NCI-H446 (cell line): ENCODE results near the gene OLIG3.

Experiments
- DNase-seq, 2 experiments: peaks; one replicate each; lab custom pipeline; 2025; lab: John Stamatoyannopoulos, UW

The OLIG3 gene

GRCh38 chr6:137494281-137494987 lies at the start of gene OLIG3:
Gene OLIG3 (minus strand): TSS chr6:137494394. CDS start chr6:137494170, 224 bp downstream.
- DNase-seq: no peak

- no peak for DNase-seq
Observed at GRCh38 chr6:137543114-137543513, 48.9 kb upstream of the OLIG3 start.

GRCh38 chr6:137542713-137543112 lies 48.5 kb upstream of the OLIG3 start:
- DNase-seq: no peak

GRCh38 chr6:137541534-137542063 lies 47.4 kb upstream of the OLIG3 start:
- DNase-seq: no peak

GRCh38 chr6:137536104-137536773 lies 42.0 kb upstream of the OLIG3 start:
- no peak for DNase-seq

- no peak for DNase-seq
Observed at GRCh38 chr6:137531376-137532092, 37.3 kb upstream of the OLIG3 start.

GRCh38 chr6:137530404-137530803 lies 36.2 kb upstream of the OLIG3 start:
- no peak for DNase-seq

- DNase-seq: no peak
Observed at GRCh38 chr6:137522831-137523230, 28.6 kb upstream of the OLIG3 start.

GRCh38 chr6:137522198-137522798 lies 28.1 kb upstream of the OLIG3 start:
- no peak for DNase-seq

GRCh38 chr6:137520520-137520919 lies 26.3 kb upstream of the OLIG3 start:
- no peak for DNase-seq

GRCh38 chr6:137519629-137520176 lies 25.5 kb upstream of the OLIG3 start:
- DNase-seq: no peak

- DNase-seq: peak in 1 of 2 experiments; percentile 9
Observed at GRCh38 chr6:137518386-137518983, 24.3 kb upstream of the OLIG3 start.

GRCh38 chr6:137514418-137514817 lies 20.2 kb upstream of the OLIG3 start:
- DNase-seq: no peak

- DNase-seq: no peak
Observed at GRCh38 chr6:137512757-137513605, 18.8 kb upstream of the OLIG3 start.

- DNase-seq: no peak
Observed at GRCh38 chr6:137510923-137511322, 16.7 kb upstream of the OLIG3 start.

- DNase-seq: no peak
Observed at GRCh38 chr6:137498481-137499190, 4.4 kb upstream of the OLIG3 start.

- DNase-seq: no peak
Observed at GRCh38 chr6:137497721-137498463, 3.7 kb upstream of the OLIG3 start.

GRCh38 chr6:137496909-137497720 lies 2.9 kb upstream of the OLIG3 start:
- no peak for DNase-seq
